ENCODE results near the gene MAP2K5.

Gene MAP2K5

GRCh38 chr15:67827562-67828277 lies 285.2 kb downstream of the MAP2K5 start:
- DNase-seq, result no peak

- DNase-seq, result no peak
Measured at GRCh38 chr15:67828278-67828968, 285.9 kb downstream of the MAP2K5 start.

GRCh38 chr15:67828969-67829646 lies 286.6 kb downstream of the MAP2K5 start:
- DNase-seq, result no peak

GRCh38 chr15:67829647-67830504 lies 287.4 kb downstream of the MAP2K5 start:
- DNase-seq, result no peak

- DNase-seq, result no peak
Measured at GRCh38 chr15:67831363-67831762, 288.9 kb downstream of the MAP2K5 start.

- DNase-seq, result no peak
Measured at GRCh38 chr15:67832031-67832551, 289.6 kb downstream of the MAP2K5 start.

- no peak for DNase-seq
Measured at GRCh38 chr15:67832897-67833709, 290.6 kb downstream of the MAP2K5 start.

GRCh38 chr15:67833710-67834511 lies 291.4 kb downstream of the MAP2K5 start:
- DNase-seq, result no peak

GRCh38 chr15:67834581-67835296 lies 292.2 kb downstream of the MAP2K5 start:
- no peak for DNase-seq

- DNase-seq, result no peak
Measured at GRCh38 chr15:67835297-67836133, 293.0 kb downstream of the MAP2K5 start.

GRCh38 chr15:67836134-67836455 lies 293.6 kb downstream of the MAP2K5 start:
- no peak for DNase-seq

- peak; percentile 38 for DNase-seq
Measured at GRCh38 chr15:67836477-67836876, 294.0 kb downstream of the MAP2K5 start.

- DNase-seq, result no peak
Measured at GRCh38 chr15:67836955-67837354, 294.5 kb downstream of the MAP2K5 start.

GRCh38 chr15:67838789-67839332 lies 296.4 kb downstream of the MAP2K5 start:
- DNase-seq, result no peak

GRCh38 chr15:67839499-67839928 lies 297.0 kb downstream of the MAP2K5 start:
- DNase-seq, result no peak

- peak; percentile 95 for DNase-seq
Measured at GRCh38 chr15:67839929-67840748, 297.6 kb downstream of the MAP2K5 start, which contains the start of gene RNU6-1. Gene RNU6-1, minus strand, starts transcription at chr15:67840045.

GRCh38 chr15:67840749-67841512 lies 298.4 kb downstream of the MAP2K5 start:
- DNase-seq, result no peak

All from effector CD4-positive, alpha-beta T cell (primary cell).